Esophagus squamous epithelium (tissue), 5 donors: ENCODE results near the gene RNF26. TPM values are rescaled to one million over a fixed set of nuclear protein-coding genes. Genes with fewer than 3 reads are reported as not detected.

Source experiments
- DNase-seq: peaks from one replicate; lab custom pipeline; 2025; lab: John Stamatoyannopoulos, UW
- H3K27ac ChIP-seq, 4 donors: fragments of 200-600 bp; sonication (generic); one replicate each; pipeline ENCODE4 v1.5.1; 2016 to 2019; ENCODE audit warnings: mild to moderate bottlenecking in 1 of 4
- H3K27me3 ChIP-seq, 4 donors: fragments of 200-600 bp; sonication (generic); 1 replicate in 3 of 4; 2 replicates in 1 of 4; pipeline versions ENCODE4 v1.5.1 to v1.6.0; 2017 to 2021; ENCODE audit warnings: antibody characterized with exemption in 1 of 4
- H3K36me3 ChIP-seq, 3 donors: fragments of 200-600 bp; sonication (generic); one replicate each; pipeline ENCODE4 v1.5.1; 2016 to 2019
- H3K4me1 ChIP-seq, 3 donors: fragments of 200-600 bp; sonication (generic); one replicate each; pipeline ENCODE4 v1.5.1; 2017 to 2019
- H3K4me3 ChIP-seq, 4 donors: fragments of 200-600 bp; sonication (generic); 1 replicate in 3 of 4; 2 replicates in 1 of 4; pipeline ENCODE4 v1.5.1; 2016 to 2019; ENCODE audit warnings: mild to moderate bottlenecking in 2 of 4, moderate library complexity in 1 of 4
- H3K9me3 ChIP-seq, 3 donors: fragments of 200-600 bp; sonication (generic); one replicate each; pipeline ENCODE4 v1.5.1; 2016 to 2019
- CTCF ChIP-seq, 6 experiments: fragments of 450-650 bp in 4 of 6; fragments of 200-600 bp in 2 of 6; sonication (generic) in 2 of 6; IDR thresholded peaks; one replicate each; pipeline ENCODE4 v1.5.1; 2016 to 2019; ENCODE audit warnings: antibody characterized with exemption in 6 of 6, mild to moderate bottlenecking in 4 of 6, moderate library complexity in 4 of 6
- POLR2A ChIP-seq, 4 donors: fragments of 450-650 bp; IDR thresholded peaks; one replicate each; pipeline ENCODE4 v1.6.1; 2017; ENCODE audit warnings: antibody characterized with exemption in 4 of 4, mild to moderate bottlenecking in 4 of 4, moderate library complexity in 3 of 4
- WGBS, 2 donors: methylation state at CpG; one replicate each; pipeline ENCODE4 v1.1.5; 2018; 5-methylcytosine and 5-hydroxymethylcytosine counted together
- intact Hi-C: fragments of 100-400 bp; cut with DNase I; formaldehyde crosslinking; loops from one replicate; pipeline ENCODE4 v1.15.0; 2022
- total RNA-seq, 4 donors: library from RNA; depleted of rRNA; stranded (reverse); fragments of >200 nt; gene quantifications; one replicate each; pipeline ENCODE4 v1.1.0, GENCODE V29; 2016
- donor health status: DM: yes; HTN: yes; CAD: no.

RNF26 gene
- total RNA-seq, 4 donors from 2014 or later: 10.5 to 17.9 (median 12.2) TPM

GRCh38 chr11:119317592-119318239, 16.6 kb upstream of the RNF26 start:
- intact Hi-C loops: no loop called here
- Histone ChIP-seq H3K4me1 (peaks cover 52 to 87% (median 64%) of the 10 kb centered on the region in 3 donors), H3K27ac (peak overlapping the region; percentile 81 to 94 (median 90)), H3K36me3 (peaks cover 0 to 4% (median 3%) of the 10 kb centered on the region in 3 donors), H3K27me3 (peaks cover 0 to 47% (median 3%) of the 10 kb centered on the region in 4 donors), H3K9me3 (no peaks in the 10 kb centered on the region), H3K4me3 (peak overlapping the region; percentile 48 to 82 (median 56))
- DNase-seq: no peak
- peak in 2 of 4 donors; percentile 30 to 32 for TF ChIP-seq POLR2A (IDR thresholded peaks at IDR 0.05)
- TF ChIP-seq CTCF (IDR thresholded peaks at IDR 0.05): no peak
- 11 to 47% methylated on average over 2 to 3 of the region's 14 CpGs for WGBS, 2 donors

- H3K27ac ChIP-seq: peak overlapping the region; percentile 81 to 94 (median 90)
- H3K4me3 ChIP-seq: peak overlapping the region in 1 of 4 donors; percentile 82
- peaks cover 52 to 87% (median 64%) of the 10 kb centered on the region in 3 donors for H3K4me1 ChIP-seq
- intact Hi-C loops: no loop called here
- H3K36me3 ChIP-seq: peaks cover 0 to 4% (median 0%) of the 10 kb centered on the region in 3 donors
- no peak for TF ChIP-seq CTCF (IDR thresholded peaks at IDR 0.05)
- TF ChIP-seq POLR2A (IDR thresholded peaks at IDR 0.05): peak in 2 of 4 donors; percentile 52 to 56
- no peak for DNase-seq
- no peaks in the 10 kb centered on the region for H3K9me3 ChIP-seq
- 32 to 60% methylated on average over 2 to 13 of the region's 22 CpGs for WGBS, 2 donors
- peaks cover 0 to 47% (median 3%) of the 10 kb centered on the region in 4 donors for H3K27me3 ChIP-seq
Observed at GRCh38 chr11:119318240-119319135, 15.8 kb upstream of the RNF26 start.

- no peaks in the 10 kb centered on the region for H3K9me3 ChIP-seq
- 61 to 85% methylated on average over 2 to 4 of the region's 8 CpGs for WGBS, 2 donors
- peaks cover 0 to 47% (median 3%) of the 10 kb centered on the region in 4 donors for H3K27me3 ChIP-seq
- intact Hi-C loops: no loop called here
- peaks cover 0 to 2% (median 0%) of the 10 kb centered on the region in 3 donors for H3K36me3 ChIP-seq
- H3K27ac ChIP-seq: peak overlapping the region; percentile 81 to 94 (median 90)
- H3K4me1 ChIP-seq: peaks cover 52 to 84% (median 64%) of the 10 kb centered on the region in 3 donors
- DNase-seq: no peak
- TF ChIP-seq POLR2A (IDR thresholded peaks at IDR 0.05): no peak
- TF ChIP-seq CTCF (IDR thresholded peaks at IDR 0.05): no peak
- peak overlapping the region in 1 of 4 donors; percentile 82 for H3K4me3 ChIP-seq
Observed at GRCh38 chr11:119319136-119319699, 15.1 kb upstream of the RNF26 start.

GRCh38 chr11:119319700-119320239, 14.6 kb upstream of the RNF26 start:
- no peak for DNase-seq
- no peaks in the 10 kb centered on the region for H3K36me3 ChIP-seq
- H3K4me1 ChIP-seq: peaks cover 52 to 79% (median 64%) of the 10 kb centered on the region in 3 donors
- peak overlapping the region in 2 of 4 donors; percentile 55 to 82 for H3K4me3 ChIP-seq
- intact Hi-C loops: loop anchor here (5.0 kb wide), 1 partner anchor 112 kb away; the partner anchor contains the start of gene CBL
- no peaks in the 10 kb centered on the region for H3K9me3 ChIP-seq
- H3K27me3 ChIP-seq: peaks cover 0 to 42% (median 3%) of the 10 kb centered on the region in 4 donors
- 48 to 65% methylated on average over 9 to 10 of the region's 11 CpGs for WGBS, 2 donors
- no peak for TF ChIP-seq POLR2A (IDR thresholded peaks at IDR 0.05)
- H3K27ac ChIP-seq: peak overlapping the region; percentile 81 to 94 (median 90)

- intact Hi-C loops: loop anchor here (5.0 kb wide), 1 partner anchor 113 kb away; the partner anchor contains the start of gene CBL
- 21 to 74% methylated on average over 4 to 6 of the region's 17 CpGs for WGBS, 2 donors
- no peak for TF ChIP-seq CTCF (IDR thresholded peaks at IDR 0.05)
- TF ChIP-seq POLR2A (IDR thresholded peaks at IDR 0.05): no peak
Observed at GRCh38 chr11:119320240-119320775, 14.0 kb upstream of the RNF26 start.

More at GRCh38 chr11:119320240-119320775, 14.0 kb upstream of the RNF26 start:
- no peak for DNase-seq
- Histone ChIP-seq H3K4me1 (peaks cover 48 to 73% (median 59%) of the 10 kb centered on the region in 3 donors), H3K36me3 (no peaks in the 10 kb centered on the region), H3K27ac (peak overlapping the region; percentile 81 to 94 (median 90)), H3K4me3 (peak overlapping the region; percentile 31 to 82 (median 52)), H3K27me3 (peaks cover 0 to 37% (median 3%) of the 10 kb centered on the region in 4 donors), H3K9me3 (no peaks in the 10 kb centered on the region)
